IMR-90 (cell line): ENCODE measurements around the gene MS4A10. TPM values are rescaled to one million over a fixed set of nuclear protein-coding genes. Genes with fewer than 3 reads are reported as not detected.

Source experiments
- ATAC-seq: fragments of 200-7000 bp; cut with Tn5 transposase; 2 replicates; pipeline ENCODE4 v1.9.1; 2020; ENCODE audit warnings: low read depth, mild to moderate bottlenecking, moderate library complexity
- BruUV-seq: library from RNA; stranded (reverse); fragments of 400-500 nt; replicated peaks from 2 replicates; lab custom pipeline; 2021; lab: Mats Ljungman, UMichigan
- CTCF ChIA-PET: fragments of 300-600 bp; formaldehyde crosslinking; extraction: SDS; loops from one replicate; lab custom pipeline; 2021; ENCODE audit warnings: antibody characterized with exemption; lab: Yijun Ruan, JAX
- POLR2A ChIA-PET: fragments of 300-600 bp; sonication (Branson Sonifier 250); formaldehyde crosslinking; loops from one replicate; lab custom pipeline; 2022; ENCODE audit warnings: antibody characterized with exemption; ENCODE audit not compliant: unreplicated experiment; lab: Charles Lee
- DNase-seq: peaks from one replicate; pipeline ENCODE4 v3.0.0; 2013
- H2AFZ ChIP-seq: replicated peaks from 2 replicates; pipeline ENCODE3; 2013; ENCODE audit warnings: low read length, mild to moderate bottlenecking; ENCODE audit not compliant: poor library complexity
- H2AK5ac ChIP-seq: 2 replicates; pipeline ENCODE4 v1.6.1; 2013; ENCODE audit warnings: low read depth, low read length, inconsistent platforms
- H2AK9ac ChIP-seq: replicated peaks from 2 replicates; pipeline ENCODE3; 2013; ENCODE audit warnings: mild to moderate bottlenecking, low read depth, low read length, moderate library complexity; ENCODE audit not compliant: poor library complexity
- H2BK120ac ChIP-seq: 2 replicates; pipeline ENCODE4 v1.6.1; 2013; ENCODE audit warnings: low read depth, low read length, inconsistent platforms
- H2BK15ac ChIP-seq: 3 replicates; pipeline ENCODE4 v1.6.1; 2013; ENCODE audit warnings: low read depth, low read length, inconsistent platforms
- H2BK20ac ChIP-seq: 2 replicates; pipeline ENCODE4 v1.6.1; 2013; ENCODE audit warnings: low read depth, mild to moderate bottlenecking, inconsistent platforms, low read length, moderate library complexity
- H2BK5ac ChIP-seq: 2 replicates; pipeline ENCODE4 v1.6.1; 2013; ENCODE audit warnings: mild to moderate bottlenecking, low read depth, low read length, inconsistent platforms; ENCODE audit not compliant: poor library complexity, severe bottlenecking
- H3K14ac ChIP-seq: replicated peaks from 2 replicates; pipeline ENCODE4 v1.6.1; 2013; ENCODE audit warnings: low read depth, low read length, inconsistent platforms
- H3K18ac ChIP-seq: 2 replicates; pipeline ENCODE4 v1.6.1; 2013; ENCODE audit warnings: low read depth, low read length, control low read depth
- H3K23ac ChIP-seq: 2 replicates; pipeline ENCODE4 v1.6.1; 2013; ENCODE audit warnings: low read depth, low read length, inconsistent platforms
- H3K27ac ChIP-seq: 2 replicates; pipeline ENCODE4 v1.5.1; 2013; ENCODE audit warnings: mild to moderate bottlenecking, control low read depth, low read length; ENCODE audit not compliant: insufficient read depth
- H3K27me3 ChIP-seq: 2 replicates; pipeline ENCODE4 v1.6.1; 2013; ENCODE audit warnings: low read length; ENCODE audit not compliant: control insufficient read depth, insufficient read depth
- H3K36me3 ChIP-seq: 2 replicates; pipeline ENCODE4 v1.6.1; 2013; ENCODE audit warnings: low read length, mixed read lengths; ENCODE audit not compliant: control insufficient read depth, insufficient read depth
- H3K4ac ChIP-seq: 2 replicates; pipeline ENCODE4 v1.6.1; 2013; ENCODE audit warnings: low read depth, low read length, inconsistent platforms
- H3K4me1 ChIP-seq: 2 replicates; pipeline ENCODE4 v1.6.1; 2013; ENCODE audit warnings: low read length, mixed read lengths; ENCODE audit not compliant: control insufficient read depth, insufficient read depth
- H3K4me2 ChIP-seq: 2 replicates; pipeline ENCODE4 v1.6.1; 2013; ENCODE audit warnings: low read depth, mild to moderate bottlenecking, control low read depth, low read length, moderate library complexity
- H3K4me3 ChIP-seq: 2 replicates; pipeline ENCODE4 v1.5.1; 2013; ENCODE audit warnings: low read depth, mild to moderate bottlenecking, control low read depth, low read length, moderate library complexity; ENCODE audit not compliant: insufficient read depth
- H3K56ac ChIP-seq: 2 replicates; pipeline ENCODE4 v1.6.1; 2013; ENCODE audit warnings: low read length, inconsistent platforms; ENCODE audit not compliant: insufficient read depth; ENCODE audit errors: extremely low read depth
- H3K79me1 ChIP-seq, 2 experiments: 2 replicates each; pipeline ENCODE4 v1.6.1; 2013; ENCODE audit warnings: low read length in 2 of 2, inconsistent platforms in 1 of 2, low read depth in 1 of 2
- H3K9ac ChIP-seq: 2 replicates; pipeline ENCODE4 v1.6.1; 2013; ENCODE audit warnings: low read depth, low read length, control low read depth
- H3K9me1 ChIP-seq: 2 replicates; pipeline ENCODE4 v1.6.1; 2013; ENCODE audit warnings: low read length, inconsistent platforms; ENCODE audit not compliant: insufficient read depth
- H3K9me3 ChIP-seq: 2 replicates; pipeline ENCODE4 v1.6.1; 2013; ENCODE audit warnings: low read length; ENCODE audit not compliant: control insufficient read depth, insufficient read depth
- H4K20me1 ChIP-seq: 2 replicates; pipeline ENCODE4 v1.6.1; 2013; ENCODE audit warnings: low read length, inconsistent platforms; ENCODE audit not compliant: insufficient read depth
- H4K5ac ChIP-seq: 2 replicates; pipeline ENCODE4 v1.6.1; 2013; ENCODE audit warnings: mild to moderate bottlenecking, low read depth, low read length, control low read depth
- H4K8ac ChIP-seq, 2 experiments: 2 replicates each; pipeline ENCODE4 v1.6.1; 2013; ENCODE audit warnings: low read depth in 2 of 2, low read length in 2 of 2, control low read depth in 1 of 2, inconsistent platforms in 1 of 2
- H4K91ac ChIP-seq: 2 replicates; pipeline ENCODE4 v1.6.1; 2013; ENCODE audit warnings: low read depth, low read length, inconsistent platforms; ENCODE audit not compliant: insufficient read depth
- CTCF ChIP-seq: conservative IDR thresholded peaks from 2 replicates; pipeline ENCODE4 v1.5.1; 2012; ENCODE audit warnings: mild to moderate bottlenecking, low read depth, low read length, improper control_type of control experiment
- SMC3 ChIP-seq: fragments of 150-350 bp; IDR thresholded peaks from 2 replicates; pipeline ENCODE4 v1.6.1; 2016; ENCODE audit warnings: low read depth, mild to moderate bottlenecking, antibody characterized with exemption, low read length, moderate library complexity
- WGBS, 2 experiments: methylation state at CpG; one replicate each; pipeline versions ENCODE4 v1.1.5 to v1.1.7; 2013; ENCODE audit warnings: missing lambda C conversion rate in 2 of 2; ENCODE audit not compliant: insufficient read length in 1 of 2; ENCODE audit errors: extremely low coverage in 2 of 2; 5-methylcytosine and 5-hydroxymethylcytosine counted together
- dilution Hi-C: fragments of 300-500 bp; cut with HindIII; formaldehyde crosslinking; loops from one replicate; pipeline ENCODE4 v1.14.3; 2018; ENCODE audit warnings: low sequenced_read_pairs; ENCODE audit not compliant: unreplicated experiment
- in situ Hi-C: fragments of 300-500 bp; cut with MboI; formaldehyde crosslinking; loops from 3 replicates; pipeline ENCODE4 v1.14.3; 2019; ENCODE audit warnings: low sequenced_read_pairs, inconsistent platforms, mixed read lengths
- intact Hi-C: fragments of 100-400 bp; cut with micrococcal nuclease; formaldehyde crosslinking; loops from 2 replicates; pipeline ENCODE4 v1.10.0; 2022
- polyA plus RNA-seq, 3 experiments: library from polyadenylated mRNA; depleted of rRNA; stranded (reverse); fragments of >200 nt; gene quantifications; 2 replicates each; pipeline ENCODE4 v1.2.3, GENCODE V29; 2012; ENCODE audit warnings: low replicate concordance in 1 of 3
- total RNA-seq: library from RNA; depleted of rRNA; stranded (reverse); fragments of >200 nt; gene quantifications from 2 replicates; pipeline ENCODE4 v1.2.3, GENCODE V29; 2012

Gene MS4A10
- total and polyA plus RNA-seq, 2 of the 4 experiments (the other 2 are of a cell fraction): not detected

DNA sequence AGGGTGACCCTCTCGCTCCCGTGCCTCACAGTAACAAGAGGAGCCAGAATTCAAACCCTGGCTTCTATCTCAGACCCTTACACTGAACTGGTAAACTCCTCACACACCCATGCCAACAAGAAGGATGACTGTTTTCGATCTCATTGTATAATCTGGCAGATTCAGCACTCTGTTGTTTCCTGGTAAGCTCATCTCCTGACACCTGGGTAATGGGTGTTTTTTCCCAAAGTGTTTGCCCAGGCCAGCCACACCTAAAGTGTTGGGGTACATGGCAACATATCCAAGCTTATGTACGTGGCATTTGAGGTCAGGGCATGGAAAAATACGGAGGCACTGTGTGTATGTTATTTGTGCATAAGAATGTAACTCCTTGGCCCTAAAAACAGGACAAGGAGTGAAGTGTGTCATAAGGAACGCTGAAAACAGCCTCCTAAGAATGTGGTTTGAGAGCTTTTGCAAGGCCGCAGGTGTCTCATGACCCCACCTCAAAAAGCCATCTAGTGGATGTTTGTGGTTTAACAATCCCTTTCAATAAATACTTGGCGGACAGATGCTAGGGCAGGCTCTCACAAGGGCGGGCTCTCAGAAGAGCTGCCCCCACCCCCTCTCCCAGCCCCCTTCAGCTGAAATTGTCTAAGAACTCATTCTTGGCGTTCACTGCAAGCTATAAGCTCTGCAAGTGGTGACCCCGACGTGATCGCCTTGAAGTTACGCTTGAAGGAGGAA is 28.7 kb upstream of the MS4A10 start, which contains the start of gene MS4A15:
MS4A15 (plus strand) TSS at position 561 of the 726 bp plus-strand sequence. CDS start 6,867 bp downstream, outside the sequence.
- no peak within 1 kb of the TSS for H3K4me2 ChIP-seq
- no peak within 1 kb of the TSS for H3K4me3 ChIP-seq
- no peak within 1 kb of the TSS for H3K56ac ChIP-seq
- ChIA-PET CTCF (no interaction called here), POLR2A (no interaction called here)
- H3K18ac ChIP-seq: no peak within 1 kb of the TSS
- in situ Hi-C loops (no loop called here), dilution Hi-C loops (no loop called here), intact Hi-C loops (no loop called here)
- ATAC-seq (no peak), DNase-seq (no peak)
- no peak within 1 kb of the TSS for H3K23ac ChIP-seq
- H3K9ac ChIP-seq: no peak within 1 kb of the TSS
- 44% methylated on average over 5 of the region's 14 CpGs; no CpG with 5 or more reads in 1 of the 2 experiments for WGBS, 2 experiments
- H2AFZ ChIP-seq: no peak within 1 kb of the TSS
- BruUV-seq: no TSS peak
- no peak within 1 kb of the TSS for H2BK20ac ChIP-seq
- H4K20me1 ChIP-seq: no peaks in the 10 kb centered on the region
- TF ChIP-seq CTCF (0 out of 2 replicates have a peak, but pooled peaks have one; percentile 6), SMC3 (no peak)
- peaks cover 2% of the 10 kb centered on the region for H3K27me3 ChIP-seq
- H3K36me3 ChIP-seq: no peaks in the 10 kb centered on the region
- no peak within 1 kb of the TSS for H4K91ac ChIP-seq
- no peak within 1 kb of the TSS for H4K8ac ChIP-seq
- no peak within 1 kb of the TSS for H4K5ac ChIP-seq
- H3K4ac ChIP-seq: no peak within 1 kb of the TSS
- no peak within 1 kb of the TSS for H2BK15ac ChIP-seq
- no peaks in the 10 kb centered on the region for H3K4me1 ChIP-seq
- H3K79me1 ChIP-seq: no peaks in the 10 kb centered on the region
- H3K9me3 ChIP-seq: no peaks in the 10 kb centered on the region
- no peak within 1 kb of the TSS for H3K27ac ChIP-seq
- H3K14ac ChIP-seq: no peak within 1 kb of the TSS
- H2BK120ac ChIP-seq: no peak within 1 kb of the TSS
- no peak within 1 kb of the TSS for H2AK9ac ChIP-seq
- H2BK5ac ChIP-seq: no peak within 1 kb of the TSS
- H2AK5ac ChIP-seq: no peak within 1 kb of the TSS
- no peaks in the 10 kb centered on the region for H3K9me1 ChIP-seq
